ENCODE data around the gene CSNK2B.

Gene CSNK2B

DNA sequence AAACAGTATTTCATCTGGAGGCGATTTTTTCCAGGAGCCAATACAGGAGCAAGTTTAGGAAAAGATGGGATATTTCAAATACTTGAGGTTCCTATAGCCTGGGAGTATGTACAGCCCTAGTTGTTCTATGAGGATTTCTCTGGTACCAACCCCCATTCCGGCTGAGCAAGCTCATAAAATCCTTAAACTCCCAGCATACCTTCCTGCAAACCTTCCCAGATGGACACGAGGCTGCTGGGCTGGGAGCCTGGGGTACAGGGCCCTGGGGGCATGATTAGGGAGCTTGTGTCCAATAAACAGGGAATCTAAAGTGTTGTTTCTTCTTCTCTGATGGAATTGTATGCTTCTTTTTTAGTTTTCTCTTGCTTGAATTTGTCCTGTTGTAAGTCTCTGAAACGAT, 43.9 kb upstream of the CSNK2B start:
- DNase-seq (ENCODE audit: extremely low spot score) = no peak
- TF ChIP-seq, protein P1, sequence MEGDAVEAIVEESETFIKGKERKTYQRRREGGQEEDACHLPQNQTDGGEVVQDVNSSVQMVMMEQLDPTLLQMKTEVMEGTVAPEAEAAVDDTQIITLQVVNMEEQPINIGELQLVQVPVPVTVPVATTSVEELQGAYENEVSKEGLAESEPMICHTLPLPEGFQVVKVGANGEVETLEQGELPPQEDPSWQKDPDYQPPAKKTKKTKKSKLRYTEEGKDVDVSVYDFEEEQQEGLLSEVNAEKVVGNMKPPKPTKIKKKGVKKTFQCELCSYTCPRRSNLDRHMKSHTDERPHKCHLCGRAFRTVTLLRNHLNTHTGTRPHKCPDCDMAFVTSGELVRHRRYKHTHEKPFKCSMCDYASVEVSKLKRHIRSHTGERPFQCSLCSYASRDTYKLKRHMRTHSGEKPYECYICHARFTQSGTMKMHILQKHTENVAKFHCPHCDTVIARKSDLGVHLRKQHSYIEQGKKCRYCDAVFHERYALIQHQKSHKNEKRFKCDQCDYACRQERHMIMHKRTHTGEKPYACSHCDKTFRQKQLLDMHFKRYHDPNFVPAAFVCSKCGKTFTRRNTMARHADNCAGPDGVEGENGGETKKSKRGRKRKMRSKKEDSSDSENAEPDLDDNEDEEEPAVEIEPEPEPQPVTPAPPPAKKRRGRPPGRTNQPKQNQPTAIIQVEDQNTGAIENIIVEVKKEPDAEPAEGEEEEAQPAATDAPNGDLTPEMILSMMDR (IDR thresholded peaks at IDR 0.05; ENCODE audit: control extremely low read depth, extremely low read depth, low read depth, missing control alignments) = no peak
- ChIA-PET CTCF (interaction anchor here (0.8 to 2.4 kb wide), 6 partner anchors 12 to 76 kb away, joined by 3 to 8 read pairs (median 5); partner anchors contain the start of gene ATP6V1G2), POLR2A (interaction anchor here (0.7 to 1.2 kb wide), 2 partner anchors 18 to 31 kb away, joined by 5 to 6 read pairs; partner anchors contain the start of gene BAG6)

GRCh38 chr6:31622684-31623091, 43.2 kb upstream of the CSNK2B start:
- CTCF ChIA-PET = interaction anchor here (0.8 to 2.4 kb wide), 9 partner anchors 12 to 76 kb away, joined by 3 to 8 read pairs (median 3); partner anchors contain the start of genes ATP6V1G2 and LST1
- DNase-seq (ENCODE audit: extremely low spot score) = no peak
- POLR2A ChIA-PET = interaction anchor here (0.6 to 1.2 kb wide), 2 partner anchors 30 to 860 kb away, joined by 3 to 6 read pairs; partner anchors contain the start of gene BAG6
- TF ChIP-seq, protein P1 (IDR thresholded peaks at IDR 0.05; ENCODE audit: control extremely low read depth, extremely low read depth, low read depth, missing control alignments) = no peak

DNA sequence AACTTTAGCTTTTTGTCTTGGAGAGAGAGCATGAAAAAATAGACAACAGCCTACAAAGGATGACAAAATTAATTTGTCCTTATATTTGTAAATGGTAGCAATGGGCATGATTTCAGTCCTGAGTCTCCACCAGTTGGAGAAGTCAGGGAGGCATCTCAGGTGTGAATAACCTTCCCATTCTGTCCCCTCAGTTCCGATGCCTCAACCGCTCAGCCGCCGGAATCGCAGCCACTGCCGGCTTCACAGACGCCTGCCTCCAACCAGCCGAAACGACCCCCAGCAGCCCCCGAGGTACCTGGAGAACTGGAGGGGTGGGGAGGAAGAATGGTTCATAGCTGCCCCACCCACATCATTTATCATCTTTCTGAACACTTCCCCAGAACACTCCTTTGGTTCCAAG, 41.8 kb upstream of the CSNK2B start:
- no peak for DNase-seq (ENCODE audit: extremely low spot score)
- CTCF ChIA-PET = no interaction called here
- POLR2A ChIA-PET = interaction anchor here (0.6 to 1.5 kb wide), 2 partner anchors 96 to 204 kb away, joined by 3 to 6 read pairs; partner anchors contain the start of gene HSPA1B
- TF ChIP-seq, protein P1 (IDR thresholded peaks at IDR 0.05; ENCODE audit: control extremely low read depth, extremely low read depth, low read depth, missing control alignments) = no peak

DNA sequence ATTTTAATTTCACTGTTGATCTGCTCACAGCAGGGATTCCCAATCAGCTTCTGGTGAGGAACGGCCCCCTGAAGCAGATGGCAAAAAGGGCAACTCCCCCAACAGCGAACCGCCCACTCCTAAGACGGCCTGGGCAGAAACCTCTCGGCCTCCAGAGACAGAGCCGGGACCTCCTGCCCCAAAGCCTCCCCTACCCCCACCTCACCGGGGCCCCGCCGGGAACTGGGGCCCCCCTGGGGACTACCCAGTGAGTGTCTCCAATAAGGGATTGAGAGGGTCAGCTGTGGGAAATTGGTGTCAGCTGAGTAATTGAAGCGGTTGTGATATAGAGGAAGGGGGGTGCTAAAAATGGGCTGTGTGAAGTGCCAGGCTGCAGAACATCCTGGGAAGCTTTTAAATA, 38.9 kb upstream of the CSNK2B start:
- CTCF ChIA-PET = interaction anchor here (1.0 to 1.7 kb wide), 7 partner anchors 9 to 75 kb away, joined by 3 to 8 read pairs (median 3); no protein-coding TSS in a partner anchor
- TF ChIP-seq, protein P1 (IDR thresholded peaks at IDR 0.05; ENCODE audit: control extremely low read depth, extremely low read depth, low read depth, missing control alignments) = no peak
- no peak for DNase-seq (ENCODE audit: extremely low spot score)
- POLR2A ChIA-PET = interaction anchor here (0.6 to 1.1 kb wide), 3 partner anchors 12 to 201 kb away, joined by 3 to 6 read pairs (median 3); partner anchors contain the start of gene HSPA1B

- DNase-seq (ENCODE audit: extremely low spot score) = no peak
- ChIA-PET CTCF (interaction anchor here (1.1 to 2.1 kb wide), 6 partner anchors 10 to 30 kb away, joined by 3 to 8 read pairs (median 4); no protein-coding TSS in a partner anchor), POLR2A (interaction anchor here (1.0 to 1.7 kb wide), 2 partner anchors 11 to 23 kb away, joined by 5 to 6 read pairs; no protein-coding TSS in a partner anchor)
- TF ChIP-seq, protein P1 (IDR thresholded peaks at IDR 0.05; ENCODE audit: control extremely low read depth, extremely low read depth, low read depth, missing control alignments) = no peak
Observed at GRCh38 chr6:31627690-31628287, 38.1 kb upstream of the CSNK2B start.

GRCh38 chr6:31629014-31629413, 36.9 kb upstream of the CSNK2B start:
- ChIA-PET CTCF (interaction anchor here (1.4 to 2.1 kb wide), 2 partner anchors 10 to 11 kb away, joined by 3 to 6 read pairs; no protein-coding TSS in a partner anchor), POLR2A (interaction anchor here (1.5 to 1.7 kb wide), 2 partner anchors 10 to 22 kb away, joined by 5 to 6 read pairs; no protein-coding TSS in a partner anchor)
- TF ChIP-seq, protein P1 (IDR thresholded peaks at IDR 0.05; ENCODE audit: control extremely low read depth, extremely low read depth, low read depth, missing control alignments) = no peak
- DNase-seq (ENCODE audit: extremely low spot score) = no peak

Data from GM10248 (cell line).